Suppressor macrophage treated with lipopolysaccharide for 1 hour (primary cell): ENCODE data around the gene ITM2C.

ENCODE experiments used
- DNase-seq, 3 donors: peaks; one replicate each; pipeline ENCODE4 v3.0.0-alpha.2; 2020 to 2022

Gene ITM2C

DNA sequence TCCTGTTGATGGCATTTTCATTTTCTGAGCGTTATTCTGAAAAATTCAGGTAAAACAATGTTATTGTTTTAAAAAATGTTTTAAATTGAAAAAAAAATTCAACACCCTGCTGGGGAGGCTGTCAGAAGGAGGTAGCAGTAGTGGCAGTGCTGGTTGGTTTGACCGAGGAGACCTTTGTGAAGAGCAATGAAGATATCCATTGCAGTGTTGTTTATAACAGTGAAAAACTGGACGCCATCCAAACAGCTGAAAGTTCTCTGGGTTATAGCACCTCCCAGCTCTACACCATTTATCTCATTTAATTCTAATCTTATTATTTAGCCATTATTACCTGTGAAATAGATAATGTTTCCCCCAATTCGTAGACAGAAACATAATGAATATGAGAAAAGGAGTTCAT lies 12.6 kb upstream of the ITM2C start:
- DNase-seq = no peak

DNA sequence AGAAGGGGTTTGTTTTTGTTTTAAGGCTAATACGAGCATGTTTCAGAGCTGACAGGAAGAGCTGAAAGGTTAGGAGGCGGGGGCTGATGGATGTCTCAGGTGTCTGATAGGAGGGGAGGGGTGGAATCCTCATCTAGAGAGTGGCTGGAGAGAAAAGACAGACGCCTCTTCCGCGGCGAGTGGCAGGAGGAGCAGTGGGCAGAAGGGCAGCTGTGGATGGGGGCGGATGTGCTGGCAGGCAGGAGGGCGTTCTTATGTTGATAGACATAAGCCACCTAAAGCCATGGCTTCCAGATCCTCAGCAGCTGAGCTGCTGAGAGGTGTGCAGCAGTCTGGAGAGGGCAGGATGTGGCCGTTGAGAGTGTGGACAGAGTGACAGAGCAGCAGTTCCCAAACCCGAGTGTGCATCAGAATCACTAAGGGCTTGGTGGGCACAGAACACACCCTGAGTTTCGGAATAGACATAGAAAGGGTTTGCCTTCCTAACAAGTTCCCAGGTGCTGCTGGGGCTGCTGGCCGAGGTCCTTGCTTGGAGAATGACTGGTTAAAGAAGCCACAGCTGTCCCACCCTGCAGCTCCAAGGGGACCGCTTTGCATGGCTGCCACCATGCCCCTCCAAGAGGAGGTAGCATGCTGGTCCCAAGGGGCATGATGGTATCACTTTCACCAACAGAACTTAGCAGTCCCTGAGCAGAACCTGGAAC lies 3.0 kb upstream of the ITM2C start:
- no peak for DNase-seq

DNA sequence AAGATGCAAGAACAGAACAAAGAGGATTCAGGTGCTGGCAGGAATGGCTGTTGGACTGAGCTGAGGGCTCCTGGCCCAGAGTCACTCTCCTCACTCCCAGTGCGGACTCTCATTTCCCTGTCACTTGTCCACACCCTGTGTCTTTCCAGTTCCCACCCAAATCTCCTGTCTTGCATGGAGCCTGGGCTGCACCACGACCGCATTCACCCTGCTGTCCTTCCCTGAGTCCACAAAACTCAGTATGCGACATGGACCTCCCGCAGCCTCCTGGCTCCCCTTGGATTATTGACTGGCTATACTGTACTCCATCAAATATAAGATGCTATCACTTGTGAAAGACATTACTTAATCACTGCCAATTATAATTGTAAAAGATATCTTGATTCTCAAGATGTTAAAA lies 2.5 kb upstream of the ITM2C start:
- no peak for DNase-seq

GRCh38 chr2:230863031-230863430 lies 1.7 kb upstream of the ITM2C start:
- no peak for DNase-seq

- DNase-seq = no peak
Observed at GRCh38 chr2:230863442-230864121, 1.2 kb upstream of the ITM2C start.

GRCh38 chr2:230864122-230864604 lies 579 bp upstream of the ITM2C start:
- no peak for DNase-seq

- DNase-seq = peak in 1 of 3 donors; percentile 13
Observed at GRCh38 chr2:230865307-230865765, 594 bp downstream of the ITM2C start.

- DNase-seq = peak in 1 of 3 donors; percentile 14
Observed at GRCh38 chr2:230865766-230866755, 1.3 kb downstream of the ITM2C start.

- peak; percentile 29 to 45 (median 36) for DNase-seq
Observed at GRCh38 chr2:230866756-230867523, 2.2 kb downstream of the ITM2C start.

GRCh38 chr2:230868161-230868946 lies 3.6 kb downstream of the ITM2C start:
- no peak for DNase-seq

- no peak for DNase-seq
Observed at GRCh38 chr2:230868947-230869913, 4.5 kb downstream of the ITM2C start.

- peak in 2 of 3 donors; percentile 15 to 19 for DNase-seq
Observed at GRCh38 chr2:230869914-230870543, 5.3 kb downstream of the ITM2C start.

DNA sequence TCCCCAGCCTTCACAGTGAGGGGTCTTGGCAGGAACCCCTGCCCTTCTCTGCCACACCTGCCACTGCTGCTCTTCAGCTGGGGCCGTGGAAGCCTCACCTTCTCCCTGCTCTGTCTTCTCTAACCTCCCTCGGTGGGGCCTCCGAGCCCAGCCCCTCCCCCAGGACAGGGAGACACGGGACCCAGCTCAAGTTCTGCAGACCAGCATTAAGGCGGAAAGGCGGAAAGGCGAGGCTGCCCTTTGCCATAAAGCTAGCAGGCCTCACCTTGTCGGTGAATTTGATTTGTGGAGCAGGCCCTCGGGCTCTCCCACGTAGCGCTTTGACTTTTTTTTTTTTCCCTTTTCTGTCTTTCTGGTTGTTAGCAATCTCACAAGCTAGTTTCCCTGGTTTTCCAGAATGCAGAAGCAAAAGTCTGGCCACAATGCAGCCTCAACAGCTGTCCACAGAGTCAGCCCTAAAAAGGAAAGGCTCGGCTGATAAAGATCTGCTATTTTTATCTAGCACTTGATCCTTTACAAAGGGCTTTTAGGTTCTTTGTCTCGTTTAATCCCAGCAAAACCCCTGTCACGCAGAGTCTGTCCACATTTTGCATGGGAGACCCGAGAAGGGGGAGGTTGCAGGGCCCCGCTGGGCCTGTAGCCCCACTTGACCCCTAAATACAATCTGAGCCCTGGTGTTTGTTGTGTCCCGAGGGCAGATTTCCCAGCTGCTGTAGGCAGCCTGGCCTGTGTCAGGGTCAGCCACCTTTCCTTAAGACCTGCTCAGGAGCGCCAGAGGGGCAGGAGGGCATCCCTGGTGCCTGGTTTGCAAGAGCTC lies 6.0 kb downstream of the ITM2C start:
- peak in 2 of 3 donors; percentile 47 to 51 for DNase-seq

GRCh38 chr2:230871361-230872150 lies 6.8 kb downstream of the ITM2C start:
- no peak for DNase-seq

DNA sequence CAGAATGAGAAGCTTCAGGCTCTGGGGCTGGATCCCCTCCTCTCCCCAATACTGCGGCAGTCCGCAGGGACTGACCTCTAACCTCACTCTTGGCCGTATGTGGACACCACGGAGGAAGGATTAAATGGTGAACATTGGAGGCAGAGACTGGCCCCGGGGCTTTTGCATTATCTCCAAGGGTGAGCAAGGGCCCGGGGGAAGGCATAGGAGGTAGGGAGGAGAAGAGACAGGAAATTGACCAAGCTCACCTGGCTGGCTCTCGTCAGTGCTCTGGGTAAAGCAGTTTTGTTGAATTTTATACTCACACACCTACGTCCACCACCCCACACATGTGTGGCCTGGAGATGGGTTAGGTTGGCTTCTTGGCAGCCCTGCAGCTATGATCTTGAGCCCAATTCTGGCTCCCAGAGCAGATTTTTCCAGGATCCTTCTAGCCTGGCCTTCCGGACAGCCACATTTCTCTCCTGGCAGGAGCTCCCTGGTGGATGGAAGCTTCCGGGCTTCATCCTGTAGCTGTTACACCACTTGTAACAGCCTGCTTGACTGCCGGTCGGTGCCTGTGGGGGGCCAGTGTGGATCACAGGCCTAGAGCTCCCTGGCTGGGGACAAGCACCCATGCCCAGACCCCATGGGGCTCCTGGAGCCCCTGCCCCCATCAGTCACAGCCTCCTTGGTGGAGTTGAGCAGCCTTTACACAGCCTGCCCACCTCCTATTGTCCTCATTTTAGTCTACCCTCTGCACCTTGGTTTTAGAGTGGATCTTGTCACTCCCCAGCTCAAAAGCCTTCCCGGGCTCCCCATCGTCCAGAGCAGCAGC lies 7.6 kb downstream of the ITM2C start:
- DNase-seq = no peak

- DNase-seq = no peak
Observed at GRCh38 chr2:230872968-230873660, 8.4 kb downstream of the ITM2C start.
